T-helper 17 cell (primary cell): ENCODE data around the gene ZFP64. TPM values are rescaled to one million over a fixed set of nuclear protein-coding genes. Genes with fewer than 3 reads are reported as not detected.
"Not testable (repeated sequence)": the region's sequence is repeated elsewhere in the genome, so short reads cannot be mapped to it uniquely, and the experiment has no call there.

Source experiments
- ATAC-seq: fragments of 150-1000 bp; cut with Tn5 transposase; 2 replicates; pipeline ENCODE4 v1.10.0; 2021; ENCODE audit warnings: mild to moderate bottlenecking, moderate library complexity
- DNase-seq, 3 donors: peaks; one replicate each; pipeline versions ENCODE4 v3.0.0 to v3.0.0-alpha.2; 2020 to 2021
- H3K9me3 ChIP-seq: one replicate; pipeline ENCODE4 v1.7.0; 2013; ENCODE audit warnings: low read length, mild to moderate bottlenecking; ENCODE audit not compliant: control insufficient read depth, poor library complexity, severe bottlenecking
- H3K27ac Mint-ChIP-seq: one replicate; pipeline ENCODE4 v1.8.0; 2022; ENCODE audit warnings: mild to moderate bottlenecking, moderate library complexity, mixed read lengths
- H3K27me3 Mint-ChIP-seq: one replicate; pipeline ENCODE4 v1.8.0; 2022; ENCODE audit warnings: mixed read lengths
- H3K36me3 Mint-ChIP-seq: one replicate; pipeline ENCODE4 v1.8.0; 2022; ENCODE audit warnings: low read depth, mixed read lengths
- H3K4me1 Mint-ChIP-seq: one replicate; pipeline ENCODE4 v1.8.0; 2022; ENCODE audit warnings: mild to moderate bottlenecking, mixed read lengths
- H3K4me3 Mint-ChIP-seq: one replicate; pipeline ENCODE4 v1.8.0; 2022; ENCODE audit warnings: mild to moderate bottlenecking, moderate library complexity, mixed read lengths
- total RNA-seq, 4 donors: library from RNA in 2 of 4; stranded (reverse) in 2 of 4; gene quantifications; one replicate each; pipeline ENCODE4 v1.2.3 and lab custom pipeline; 2022 to 2026

The ZFP64 gene
- total RNA-seq, 2 donors from 2014 or later = 7.5 to 9.8 TPM

DNA sequence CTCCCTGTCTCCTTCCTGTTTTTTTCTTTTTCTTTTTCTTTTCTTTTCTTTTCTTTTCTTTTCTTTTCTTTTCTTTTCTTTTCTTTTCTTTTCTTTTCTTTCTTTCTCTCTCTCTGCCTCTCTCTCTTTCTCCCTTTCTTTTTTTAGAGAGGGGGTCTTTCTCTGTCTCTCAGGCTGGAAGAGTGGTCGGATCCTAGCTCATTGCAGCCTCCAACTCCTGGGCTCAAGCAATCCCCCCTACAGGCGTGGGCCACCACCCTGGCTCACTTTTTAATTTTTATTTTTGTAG is 1.1 kb upstream of the ZFP64 start:
- not testable (repeated sequence) for H3K27me3 Mint-ChIP-seq, ATAC-seq, H3K4me1 Mint-ChIP-seq, H3K36me3 Mint-ChIP-seq, H3K9me3 ChIP-seq, DNase-seq
- Mint-ChIP-seq H3K27ac (peak overlapping the region; percentile 93), H3K4me3 (peak overlapping the region; percentile 92)

- H3K27me3 Mint-ChIP-seq = no peaks in the 10 kb centered on the region
- peak overlapping the region; percentile 92 for H3K4me3 Mint-ChIP-seq
- peak in 1 of 3 donors; percentile 49 for DNase-seq
- H3K36me3 Mint-ChIP-seq = no peaks in the 10 kb centered on the region
- peak; percentile 65 for ATAC-seq
- H3K9me3 ChIP-seq = no peaks in the 10 kb centered on the region
- H3K27ac Mint-ChIP-seq = peak overlapping the region; percentile 93
- peaks cover 8% of the 10 kb centered on the region for H3K4me1 Mint-ChIP-seq
These were observed 538 bp upstream of the ZFP64 start for GRCh38 chr20:52191916-52192718.

DNA sequence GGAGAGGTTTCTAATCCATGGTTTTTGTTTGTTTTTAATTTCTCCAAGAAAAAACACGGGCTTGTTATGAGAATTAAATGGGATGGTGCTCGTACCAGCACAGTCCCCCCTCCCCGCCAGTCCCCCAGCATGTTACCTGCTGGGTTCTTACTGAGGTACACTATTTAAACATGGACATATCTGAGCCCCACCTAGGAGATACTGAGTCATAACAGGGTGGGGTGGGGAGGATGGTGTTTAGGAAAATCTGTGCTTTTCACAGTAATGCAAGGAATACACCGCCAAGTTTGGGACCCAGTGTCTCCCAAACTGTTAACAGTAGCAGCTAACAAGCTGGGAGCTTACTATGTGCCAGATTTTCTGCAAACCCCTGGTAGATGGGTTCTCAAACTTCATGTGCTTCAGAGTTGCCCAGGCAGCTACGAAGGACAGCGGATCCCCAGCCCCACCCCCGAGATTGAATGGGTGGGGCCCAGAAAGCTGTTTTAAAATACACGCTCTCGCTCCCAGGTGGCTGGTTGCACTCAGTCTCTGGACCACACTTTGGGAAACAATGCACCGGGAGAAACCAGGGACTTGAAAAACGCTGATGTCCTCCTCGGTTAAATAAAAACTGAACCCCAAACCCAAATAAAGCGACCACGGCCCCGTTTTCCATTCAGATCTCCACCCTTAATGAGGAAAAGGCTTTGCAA is 995 bp downstream of the ZFP64 start:
- no peak for ATAC-seq
- peak overlapping the region; percentile 87 for H3K27ac Mint-ChIP-seq

GRCh38 chr20:52181766-52182165 is 9.8 kb downstream of the ZFP64 start:
- Mint-ChIP-seq H3K4me3 (no peak overlapping the region), H3K36me3 (peaks cover 9% of the 10 kb centered on the region), H3K27ac (no peak overlapping the region), H3K27me3 (no peaks in the 10 kb centered on the region), H3K4me1 (peaks cover 13% of the 10 kb centered on the region)
- ATAC-seq (no peak), DNase-seq (no peak)
- H3K9me3 ChIP-seq = no peaks in the 10 kb centered on the region

More for the DNA sequence above, 995 bp downstream of the ZFP64 start:
- H3K9me3 ChIP-seq = no peaks in the 10 kb centered on the region
- H3K36me3 Mint-ChIP-seq = no peaks in the 10 kb centered on the region
- H3K4me1 Mint-ChIP-seq = peaks cover 8% of the 10 kb centered on the region
- H3K27me3 Mint-ChIP-seq = no peaks in the 10 kb centered on the region
- DNase-seq = no peak
- peak overlapping the region; percentile 92 for H3K4me3 Mint-ChIP-seq

DNA sequence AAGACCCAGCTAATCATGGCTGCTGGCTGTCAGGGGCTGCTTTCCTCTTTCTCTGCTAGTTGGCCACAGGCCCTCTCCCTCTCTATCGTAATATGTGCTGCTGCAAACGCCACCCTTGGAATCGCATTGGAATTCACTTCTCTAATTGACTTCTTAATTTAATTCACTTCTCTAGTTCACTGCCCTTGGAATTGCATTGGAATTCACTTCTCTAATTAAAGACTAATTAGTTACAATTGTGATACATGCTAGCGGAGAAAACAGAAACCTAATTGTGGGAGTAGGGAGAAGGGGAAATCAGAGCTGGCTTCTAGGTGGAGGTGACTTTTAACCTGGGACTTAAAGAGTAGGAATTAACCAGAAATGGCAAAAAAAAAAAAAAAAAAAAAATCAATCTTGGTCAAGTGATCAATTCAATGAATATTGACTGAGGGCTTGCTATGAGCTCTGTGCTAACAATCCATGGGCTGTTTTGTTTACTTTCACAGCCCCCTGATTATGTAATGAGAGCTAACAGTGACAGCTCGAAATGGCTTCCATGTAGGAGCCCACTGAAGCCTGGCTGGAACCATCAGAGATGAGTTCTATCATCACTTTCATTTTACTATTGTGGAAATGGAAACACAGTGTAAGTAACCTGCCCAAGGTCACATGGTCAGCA is 11.3 kb downstream of the ZFP64 start:
- Mint-ChIP-seq H3K4me3 (no peak overlapping the region), H3K36me3 (peaks cover 9% of the 10 kb centered on the region), H3K4me1 (peaks cover 13% of the 10 kb centered on the region), H3K27me3 (no peaks in the 10 kb centered on the region), H3K27ac (peak overlapping the region; percentile 49)
- DNase-seq = no peak
- no peak for ATAC-seq
- H3K9me3 ChIP-seq = no peaks in the 10 kb centered on the region

DNA sequence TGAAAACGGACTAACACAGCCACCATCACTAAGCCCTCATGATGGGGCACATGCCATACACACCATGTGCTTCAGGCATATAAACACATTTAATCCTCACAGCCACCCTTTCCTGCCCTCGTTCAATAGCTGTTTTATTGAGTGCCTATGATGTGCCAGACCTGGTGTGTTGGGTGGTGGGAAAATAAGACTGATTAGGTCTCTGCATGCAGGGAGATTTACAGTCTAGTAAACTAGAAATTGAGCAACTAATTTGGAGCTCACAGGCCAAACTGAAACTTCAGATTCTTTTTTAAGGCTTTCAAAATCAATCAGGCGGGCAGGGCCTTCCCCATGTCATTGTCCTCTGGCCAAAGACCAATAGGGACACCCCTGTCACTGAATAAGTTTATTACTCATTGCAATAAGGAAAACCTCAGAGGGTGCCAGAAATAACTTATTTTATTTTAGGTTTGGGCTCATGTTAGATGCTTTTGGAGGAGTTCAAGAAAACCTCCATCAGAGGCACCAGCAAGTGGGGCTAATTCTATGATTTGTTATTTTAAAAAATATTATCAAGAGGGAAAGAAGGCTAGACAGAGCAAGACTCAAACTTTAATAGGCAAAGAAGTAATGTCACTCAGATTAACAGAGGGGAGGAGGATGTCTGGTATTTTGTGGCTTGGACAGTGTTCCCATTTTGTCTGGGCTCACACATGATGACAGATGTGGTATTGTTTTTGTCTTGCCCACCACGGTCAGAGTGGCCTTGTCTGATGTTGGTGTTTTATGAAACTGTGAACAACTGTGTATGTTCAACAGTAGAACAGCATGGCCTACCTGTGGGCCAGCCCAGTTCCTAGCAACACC is 12.0 kb downstream of the ZFP64 start:
- H3K9me3 ChIP-seq = no peaks in the 10 kb centered on the region
- peak overlapping the region; percentile 49 for H3K27ac Mint-ChIP-seq
- no peaks in the 10 kb centered on the region for H3K27me3 Mint-ChIP-seq
- DNase-seq (no peak), ATAC-seq (no peak)
- no peak overlapping the region for H3K4me3 Mint-ChIP-seq
- peaks cover 9% of the 10 kb centered on the region for H3K36me3 Mint-ChIP-seq
- H3K4me1 Mint-ChIP-seq = peaks cover 13% of the 10 kb centered on the region

DNA sequence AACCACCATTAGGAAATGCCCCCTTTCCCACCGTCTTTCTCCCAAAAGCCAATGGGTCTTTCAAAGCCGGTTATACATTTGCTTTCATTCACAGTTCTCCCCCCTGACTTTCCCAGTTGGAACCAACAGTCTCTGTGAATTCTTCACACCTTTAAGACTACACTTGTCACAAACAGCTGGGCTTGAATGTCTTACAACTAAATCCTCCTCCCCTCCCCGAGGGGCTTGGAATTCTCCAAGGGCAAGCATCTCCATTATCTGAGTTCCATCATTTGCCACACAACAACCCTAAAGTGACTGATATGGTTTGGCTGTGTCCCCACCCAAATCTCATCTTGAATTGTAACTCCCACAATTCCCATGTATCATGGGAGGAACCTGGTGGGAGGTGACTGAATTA is 12.9 kb downstream of the ZFP64 start:
- ATAC-seq (no peak), DNase-seq (no peak)
- Mint-ChIP-seq H3K27me3 (no peaks in the 10 kb centered on the region), H3K4me3 (no peak overlapping the region), H3K36me3 (peaks cover 6% of the 10 kb centered on the region), H3K27ac (no peak overlapping the region), H3K4me1 (peaks cover 13% of the 10 kb centered on the region)
- H3K9me3 ChIP-seq = no peaks in the 10 kb centered on the region

DNA sequence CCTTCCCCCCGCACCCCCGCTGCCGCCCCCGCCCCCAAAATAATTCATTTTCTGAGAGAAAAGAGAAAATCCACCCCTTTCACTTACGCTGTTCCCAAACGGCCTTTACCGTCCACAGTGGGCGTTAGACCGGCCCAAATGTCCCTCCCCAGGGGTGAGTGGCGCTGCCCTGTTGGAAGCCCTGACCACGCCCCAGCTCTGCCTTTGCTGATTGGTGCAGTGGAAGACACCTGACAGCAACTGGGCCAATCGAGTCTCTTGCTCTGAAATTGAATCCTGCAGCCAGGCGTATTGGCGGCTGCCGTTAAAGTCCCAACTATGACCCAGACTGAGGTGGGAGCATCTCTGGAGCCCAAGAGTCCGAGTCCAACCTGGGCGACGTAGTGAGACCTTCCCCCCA is 15.7 kb downstream of the ZFP64 start:
- Mint-ChIP-seq H3K4me1 (peaks cover 10% of the 10 kb centered on the region), H3K27me3 (no peaks in the 10 kb centered on the region), H3K27ac (no peak overlapping the region), H3K4me3 (no peak overlapping the region), H3K36me3 (peaks cover 6% of the 10 kb centered on the region)
- ATAC-seq (no peak), DNase-seq (no peak)
- H3K9me3 ChIP-seq = no peaks in the 10 kb centered on the region

DNA sequence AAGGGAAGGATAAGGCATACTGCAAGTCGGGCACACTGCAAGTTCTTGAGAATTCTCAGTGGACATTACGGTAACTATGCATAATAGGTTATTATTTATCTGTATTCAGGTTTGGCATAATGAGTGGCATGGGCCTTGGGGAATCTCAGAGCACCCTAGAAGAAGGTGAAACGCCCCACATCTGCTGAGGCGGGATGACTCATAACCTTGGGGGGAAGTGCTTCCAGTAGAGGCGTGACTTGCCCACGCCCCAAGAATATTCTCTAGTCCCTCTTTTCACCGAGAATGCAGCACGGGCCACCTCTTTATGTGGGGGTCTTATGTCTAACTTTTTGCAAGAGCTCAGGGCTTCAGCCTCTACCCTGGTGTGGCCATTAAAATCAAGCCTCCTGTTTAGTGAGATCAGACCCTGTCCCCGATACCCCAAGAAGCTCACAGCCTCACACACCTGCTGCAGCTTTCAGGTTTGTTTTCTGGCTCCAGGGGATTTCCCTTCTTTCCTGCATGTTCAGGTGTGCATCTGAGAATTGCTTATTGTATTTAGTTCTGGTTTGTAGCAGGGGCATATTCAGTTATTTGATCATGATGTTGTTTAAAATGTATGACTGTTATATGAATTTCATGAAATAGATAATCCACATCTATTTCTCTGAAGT is 19.1 kb downstream of the ZFP64 start:
- no peaks in the 10 kb centered on the region for H3K9me3 ChIP-seq
- Mint-ChIP-seq H3K4me1 (peaks cover 4% of the 10 kb centered on the region), H3K27ac (no peak overlapping the region), H3K4me3 (no peak overlapping the region), H3K36me3 (peaks cover 2% of the 10 kb centered on the region), H3K27me3 (no peaks in the 10 kb centered on the region)
- DNase-seq (no peak), ATAC-seq (no peak)

- Mint-ChIP-seq H3K4me3 (no peak overlapping the region), H3K4me1 (peaks cover 4% of the 10 kb centered on the region), H3K27me3 (no peaks in the 10 kb centered on the region), H3K36me3 (peaks cover 2% of the 10 kb centered on the region), H3K27ac (peak overlapping the region; percentile 11)
- ATAC-seq (no peak), DNase-seq (no peak)
- no peaks in the 10 kb centered on the region for H3K9me3 ChIP-seq
These were observed 20.6 kb downstream of the ZFP64 start for GRCh38 chr20:52171025-52171424.

GRCh38 chr20:52168116-52168515 is 23.5 kb downstream of the ZFP64 start:
- no peak overlapping the region for H3K4me3 Mint-ChIP-seq
- no peak overlapping the region for H3K27ac Mint-ChIP-seq
- ATAC-seq = no peak
- H3K4me1 Mint-ChIP-seq = peaks cover 4% of the 10 kb centered on the region
- peaks cover 2% of the 10 kb centered on the region for H3K36me3 Mint-ChIP-seq
- no peaks in the 10 kb centered on the region for H3K9me3 ChIP-seq
- DNase-seq = no peak
- H3K27me3 Mint-ChIP-seq = no peaks in the 10 kb centered on the region

GRCh38 chr20:52167232-52167840 is 24.2 kb downstream of the ZFP64 start:
- DNase-seq (no peak), ATAC-seq (no peak)
- Mint-ChIP-seq H3K4me3 (no peak overlapping the region), H3K27ac (no peak overlapping the region), H3K4me1 (peaks cover 4% of the 10 kb centered on the region), H3K36me3 (peaks cover 2% of the 10 kb centered on the region), H3K27me3 (no peaks in the 10 kb centered on the region)
- H3K9me3 ChIP-seq = no peaks in the 10 kb centered on the region
